Uterus (tissue), 4 donors: Measurements from ENCODE around the gene IYD. TPM values are rescaled to one million over a fixed set of nuclear protein-coding genes. Genes with fewer than 3 reads are reported as not detected.

ENCODE experiments used
- DNase-seq, 2 donors: peaks; one replicate each; pipeline ENCODE4 v3.0.0-alpha.2; 2019 to 2020
- H3K27ac ChIP-seq, 2 donors: fragments of 200-600 bp; sonication (generic); 1 replicate in 1 of 2; 2 replicates in 1 of 2; pipeline ENCODE4 v1.5.1; 2016 to 2018
- H3K27me3 ChIP-seq, 2 donors: fragments of 200-600 bp; sonication (generic); one replicate each; pipeline ENCODE4 v1.5.1; 2018 to 2019; ENCODE audit warnings: control low read depth in 1 of 2
- H3K36me3 ChIP-seq, 2 donors: fragments of 200-600 bp; sonication (generic); one replicate each; pipeline ENCODE4 v1.5.1; 2019; ENCODE audit warnings: control low read depth in 1 of 2
- H3K4me1 ChIP-seq, 2 donors: fragments of 200-600 bp; sonication (generic); one replicate each; pipeline ENCODE4 v1.5.1; 2018 to 2019; ENCODE audit warnings: control low read depth in 1 of 2
- H3K4me3 ChIP-seq, 2 donors: fragments of 200-600 bp; sonication (generic); 1 replicate in 1 of 2; 2 replicates in 1 of 2; pipeline ENCODE4 v1.5.1; 2018 to 2019; ENCODE audit warnings: mild to moderate bottlenecking in 1 of 2
- H3K9me3 ChIP-seq, 2 donors: fragments of 200-600 bp; sonication (generic); one replicate each; pipeline ENCODE4 v1.5.1; 2019; ENCODE audit warnings: control low read depth in 1 of 2
- POLR2A ChIP-seq, 2 donors: fragments of 450-650 bp; IDR thresholded peaks; one replicate each; pipeline ENCODE4 v1.6.1; 2016; ENCODE audit warnings: antibody characterized with exemption in 2 of 2, mild to moderate bottlenecking in 1 of 2, moderate library complexity in 1 of 2
- intact Hi-C: fragments of 100-400 bp; cut with DNase I; formaldehyde crosslinking; loops from one replicate; pipeline ENCODE4 v1.15.1; 2023; ENCODE audit warnings: low total_unique reads
- total RNA-seq, 4 donors: library from RNA; depleted of rRNA in 3 of 4; stranded (reverse); fragments of >200 nt in 3 of 4; gene quantifications; one replicate each; pipeline versions ENCODE4 v1.1.0 to v1.2.4, GENCODE V29; 2014 to 2023
- TF ChIP-seq, protein P1 (sequence below), 4 experiments: fragments of 200-600 bp in 2 of 4; fragments of 450-650 bp in 2 of 4; sonication (generic) in 2 of 4; IDR thresholded peaks; one replicate each; pipeline ENCODE4 v1.5.1; 2016 to 2019; ENCODE audit warnings: antibody characterized with exemption in 4 of 4, mild to moderate bottlenecking in 2 of 4, moderate library complexity in 1 of 4
- donor health status: DM: yes; HTN: yes; CAD: no.

IYD gene
- total RNA-seq, 4 donors from 2014 or later = not detected

DNA sequence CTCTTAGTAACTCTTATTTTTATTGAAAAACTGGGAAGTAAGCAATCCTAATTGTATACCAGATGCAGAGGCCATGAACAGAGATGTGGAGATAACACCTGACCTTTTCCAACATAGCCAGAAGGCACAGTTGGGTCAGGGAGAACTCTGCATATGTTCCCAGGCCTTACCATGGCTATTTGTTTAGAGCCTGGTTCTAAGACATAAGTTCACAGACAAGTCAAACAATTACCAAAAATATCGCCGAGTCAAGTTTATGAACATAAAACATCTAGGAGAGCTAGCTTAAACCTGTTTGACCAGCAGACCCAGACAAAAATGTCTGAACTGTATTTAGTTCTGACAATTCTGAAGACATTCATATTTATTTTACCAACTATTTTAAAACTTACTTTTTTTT lies 26.7 kb upstream of the IYD start:
- no peaks in the 10 kb centered on the region for H3K9me3 ChIP-seq
- H3K4me3 ChIP-seq = no peak overlapping the region
- H3K36me3 ChIP-seq = no peaks in the 10 kb centered on the region
- no peak for TF ChIP-seq POLR2A (IDR thresholded peaks at IDR 0.05)
- TF ChIP-seq, protein P1, sequence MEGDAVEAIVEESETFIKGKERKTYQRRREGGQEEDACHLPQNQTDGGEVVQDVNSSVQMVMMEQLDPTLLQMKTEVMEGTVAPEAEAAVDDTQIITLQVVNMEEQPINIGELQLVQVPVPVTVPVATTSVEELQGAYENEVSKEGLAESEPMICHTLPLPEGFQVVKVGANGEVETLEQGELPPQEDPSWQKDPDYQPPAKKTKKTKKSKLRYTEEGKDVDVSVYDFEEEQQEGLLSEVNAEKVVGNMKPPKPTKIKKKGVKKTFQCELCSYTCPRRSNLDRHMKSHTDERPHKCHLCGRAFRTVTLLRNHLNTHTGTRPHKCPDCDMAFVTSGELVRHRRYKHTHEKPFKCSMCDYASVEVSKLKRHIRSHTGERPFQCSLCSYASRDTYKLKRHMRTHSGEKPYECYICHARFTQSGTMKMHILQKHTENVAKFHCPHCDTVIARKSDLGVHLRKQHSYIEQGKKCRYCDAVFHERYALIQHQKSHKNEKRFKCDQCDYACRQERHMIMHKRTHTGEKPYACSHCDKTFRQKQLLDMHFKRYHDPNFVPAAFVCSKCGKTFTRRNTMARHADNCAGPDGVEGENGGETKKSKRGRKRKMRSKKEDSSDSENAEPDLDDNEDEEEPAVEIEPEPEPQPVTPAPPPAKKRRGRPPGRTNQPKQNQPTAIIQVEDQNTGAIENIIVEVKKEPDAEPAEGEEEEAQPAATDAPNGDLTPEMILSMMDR (IDR thresholded peaks at IDR 0.05) = no peak
- no peak for DNase-seq
- H3K27me3 ChIP-seq = no peaks in the 10 kb centered on the region
- H3K4me1 ChIP-seq = no peaks in the 10 kb centered on the region
- intact Hi-C loops = no loop called here
- no peak overlapping the region for H3K27ac ChIP-seq

DNA sequence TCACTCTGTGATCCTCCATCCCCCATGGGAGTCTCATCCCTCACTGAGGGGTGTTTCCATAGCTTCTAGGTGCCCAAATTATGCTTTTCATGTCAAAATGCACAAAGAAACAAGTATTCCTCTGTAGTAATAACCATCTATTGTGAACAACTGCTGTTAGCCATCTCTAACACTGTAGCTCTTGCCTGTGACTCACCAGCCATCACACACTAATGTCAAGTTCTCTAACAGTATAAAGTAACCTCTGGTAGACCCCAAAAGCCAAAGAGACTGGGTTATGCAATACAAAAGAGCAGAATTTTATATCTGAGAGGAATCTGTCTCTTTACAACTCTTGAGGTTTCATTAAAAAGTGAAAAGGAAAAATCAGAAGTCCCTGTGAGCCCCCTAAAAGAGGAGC lies 25.4 kb upstream of the IYD start:
- DNase-seq = no peak
- Histone ChIP-seq H3K27me3 (no peaks in the 10 kb centered on the region), H3K36me3 (no peaks in the 10 kb centered on the region), H3K4me3 (no peak overlapping the region), H3K27ac (no peak overlapping the region), H3K4me1 (no peaks in the 10 kb centered on the region), H3K9me3 (no peaks in the 10 kb centered on the region)
- intact Hi-C loops = no loop called here
- TF ChIP-seq, protein P1 (IDR thresholded peaks at IDR 0.05) = no peak
- no peak for TF ChIP-seq POLR2A (IDR thresholded peaks at IDR 0.05)

DNA sequence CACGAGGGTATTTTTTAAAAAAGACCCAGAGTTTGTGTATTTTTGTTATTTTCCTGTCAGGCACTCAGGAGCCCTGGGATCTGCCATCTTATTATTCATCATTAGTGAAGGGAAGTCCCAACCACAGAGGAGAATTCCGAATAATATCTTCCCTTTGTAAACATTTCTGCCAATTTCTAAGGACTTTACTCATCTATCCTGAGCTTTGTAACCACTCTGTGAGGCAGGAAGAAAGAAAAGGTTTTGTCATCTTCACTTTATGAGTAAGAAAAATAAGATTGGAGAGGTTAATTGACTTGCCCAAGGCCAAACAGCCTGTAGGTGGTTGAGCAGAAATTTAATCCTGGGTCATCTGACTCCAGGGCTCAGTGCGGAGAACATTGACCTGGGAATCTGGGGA lies 23.0 kb upstream of the IYD start:
- Histone ChIP-seq H3K27me3 (no peaks in the 10 kb centered on the region), H3K27ac (no peak overlapping the region), H3K9me3 (no peaks in the 10 kb centered on the region), H3K4me3 (no peak overlapping the region), H3K4me1 (no peaks in the 10 kb centered on the region), H3K36me3 (no peaks in the 10 kb centered on the region)
- TF ChIP-seq, protein P1 (IDR thresholded peaks at IDR 0.05) = no peak
- no peak for TF ChIP-seq POLR2A (IDR thresholded peaks at IDR 0.05)
- DNase-seq = no peak
- intact Hi-C loops = no loop called here

DNA sequence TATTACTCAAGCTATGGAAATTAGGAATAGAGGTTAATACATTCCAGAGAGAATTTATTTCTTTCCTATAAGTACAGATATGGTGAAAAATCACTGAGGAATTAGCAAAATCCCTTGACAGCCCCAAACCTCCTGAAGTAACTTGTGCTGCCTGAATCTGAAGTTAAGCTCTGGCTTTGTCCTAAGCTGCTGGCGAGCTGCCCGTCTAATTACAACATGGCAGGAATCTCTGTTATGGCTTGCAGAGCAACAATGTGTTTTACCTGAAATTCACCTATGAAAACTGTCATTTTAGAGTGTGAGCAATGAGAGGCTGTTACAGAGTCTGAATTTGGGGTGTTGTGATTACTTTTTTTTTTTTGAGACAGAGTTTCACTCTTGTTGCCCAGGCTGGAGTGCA lies 22.5 kb upstream of the IYD start:
- intact Hi-C loops = no loop called here
- no peaks in the 10 kb centered on the region for H3K36me3 ChIP-seq
- no peak for TF ChIP-seq POLR2A (IDR thresholded peaks at IDR 0.05)
- TF ChIP-seq, protein P1 (IDR thresholded peaks at IDR 0.05) = no peak

DNA sequence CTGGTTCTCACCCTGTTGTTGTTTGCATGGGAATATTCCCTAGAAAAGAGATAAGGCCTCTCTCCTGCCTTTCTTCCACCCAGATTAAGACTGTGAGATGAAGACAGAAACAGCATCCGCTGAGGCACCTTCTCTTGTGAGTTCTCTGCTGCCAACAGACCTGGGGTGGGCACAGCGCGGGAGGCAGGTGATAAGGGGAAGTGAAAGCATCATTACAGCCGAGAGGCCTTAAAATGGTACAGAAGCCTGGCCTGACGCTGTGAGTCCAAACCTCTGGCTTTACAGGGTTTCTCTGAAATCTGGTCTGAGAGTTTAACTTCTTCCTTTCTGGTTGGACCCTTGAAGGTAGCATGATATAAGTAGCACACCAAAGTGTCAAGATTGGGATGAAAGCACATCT lies 21.0 kb upstream of the IYD start:
- Histone ChIP-seq H3K4me3 (no peak overlapping the region), H3K4me1 (no peaks in the 10 kb centered on the region), H3K27ac (no peak overlapping the region), H3K27me3 (no peaks in the 10 kb centered on the region), H3K9me3 (no peaks in the 10 kb centered on the region), H3K36me3 (no peaks in the 10 kb centered on the region)
- TF ChIP-seq POLR2A (IDR thresholded peaks at IDR 0.05) = no peak
- TF ChIP-seq, protein P1 (IDR thresholded peaks at IDR 0.05) = no peak
- DNase-seq = no peak
- intact Hi-C loops = no loop called here

More for the DNA sequence above, 22.5 kb upstream of the IYD start:
- H3K4me1 ChIP-seq = no peaks in the 10 kb centered on the region
- no peak overlapping the region for H3K27ac ChIP-seq
- no peaks in the 10 kb centered on the region for H3K9me3 ChIP-seq
- no peak overlapping the region for H3K4me3 ChIP-seq
- no peak for DNase-seq
- H3K27me3 ChIP-seq = no peaks in the 10 kb centered on the region
